HepG2 (cell line): ENCODE measurements around the gene G6PC3. TPM values are rescaled to one million over a fixed set of nuclear protein-coding genes. Genes with fewer than 3 reads are reported as not detected.

Experiments used
- ATAC-seq: fragments of 200-7000 bp; cut with Tn5 transposase; 3 replicates; pipeline ENCODE4 v1.9.1; 2020; ENCODE audit warnings: mild to moderate bottlenecking, moderate library complexity
- BruUV-seq: library from RNA; stranded (reverse); fragments of 400-500 nt; replicated peaks from 2 replicates; lab custom pipeline; 2021; lab: Mats Ljungman, UMichigan
- CTCF ChIA-PET: fragments of 300-600 bp; formaldehyde crosslinking; extraction: SDS; loops from one replicate; lab custom pipeline; 2021; ENCODE audit warnings: low total read pairs, inconsistent platforms, low intra/inter-chr PET ratio; lab: Yijun Ruan, JAX
- POLR2A ChIA-PET: fragments of 350-600 bp; sonication (Branson Sonifier 250); formaldehyde crosslinking; loops from one replicate; lab custom pipeline; 2020; ENCODE audit warnings: antibody characterized with exemption, inconsistent platforms; lab: Yijun Ruan, JAX
- DNase-seq: peaks from one replicate; pipeline ENCODE4 v3.0.0-alpha.2; 2015; ENCODE audit warnings: low spot score
- FAIRE-seq: peaks from 3 replicates; lab custom pipeline; 2011; peaks lifted over from hg19 to GRCh38; lab: Jason Lieb, UNC
- H2AFZ ChIP-seq: one replicate; pipeline ENCODE4 v1.6.1; 2011; ENCODE audit warnings: low read length, inconsistent platforms
- H3K27ac ChIP-seq: fragments of 300-600 bp; 3 replicates; pipeline ENCODE4 v1.8.0; 2011; ENCODE audit warnings: mixed run types, mild to moderate bottlenecking, mixed read lengths, low read length, inconsistent platforms; ENCODE audit not compliant: insufficient read depth; ENCODE audit errors: extremely low read length
- H3K27me3 ChIP-seq, 2 experiments: fragments of 200-600 bp in 1 of 2; 2 replicates in 1 of 2; 3 replicates in 1 of 2; pipeline versions ENCODE4 v1.6.0 to v1.8.0; 2011; ENCODE audit warnings: low read length in 2 of 2, mild to moderate bottlenecking in 2 of 2, moderate library complexity in 2 of 2, inconsistent platforms in 1 of 2; ENCODE audit not compliant: insufficient read depth in 2 of 2, control insufficient read depth in 1 of 2
- H3K36me3 ChIP-seq, 2 experiments: fragments of 200-600 bp in 1 of 2; replicated peaks in 1 of 2; 2 replicates in 1 of 2; 3 replicates in 1 of 2; pipeline versions ENCODE4 v1.5.1 to v1.8.0; 2011; ENCODE audit warnings: low read length in 2 of 2, inconsistent platforms in 1 of 2; ENCODE audit not compliant: insufficient read depth in 2 of 2, control insufficient read depth in 1 of 2
- H3K4me1 ChIP-seq: 2 replicates; pipeline ENCODE4 v1.5.1; 2012; ENCODE audit warnings: low read length, inconsistent platforms; ENCODE audit not compliant: insufficient read depth
- H3K4me2 ChIP-seq: 2 replicates; pipeline ENCODE4 v1.6.0; 2011; ENCODE audit warnings: low read depth, low read length, inconsistent platforms
- H3K4me3 ChIP-seq, 3 experiments: fragments of 200-600 bp in 1 of 3; sonication (generic), shearing (Covaris generic) in 1 of 3; replicated peaks in 1 of 3; 2 replicates each; pipeline ENCODE4 v1.5.1; 2011 to 2016; ENCODE audit warnings: low read length in 3 of 3, inconsistent platforms in 2 of 3, low read depth in 2 of 3, mild to moderate bottlenecking in 2 of 3, control low read depth in 1 of 3, mixed read lengths in 1 of 3; ENCODE audit not compliant: insufficient read depth in 1 of 3
- H3K79me2 ChIP-seq: one replicate; pipeline ENCODE4 v1.6.1; 2011; ENCODE audit warnings: low read length, inconsistent platforms; ENCODE audit not compliant: insufficient read depth
- H3K9ac ChIP-seq: 2 replicates; pipeline ENCODE4 v1.6.0; 2011; ENCODE audit warnings: mild to moderate bottlenecking, low read depth, low read length, inconsistent platforms; ENCODE audit not compliant: insufficient read depth
- H3K9me3 ChIP-seq: 2 replicates; pipeline ENCODE4 v1.5.1; 2012; ENCODE audit warnings: mild to moderate bottlenecking, low read length
- H4K20me1 ChIP-seq: 2 replicates; pipeline ENCODE4 v1.6.0; 2011; ENCODE audit warnings: inconsistent platforms, mild to moderate bottlenecking, low read length, moderate library complexity; ENCODE audit not compliant: insufficient read depth
- ATF1 ChIP-seq: IDR thresholded peaks from 2 replicates; pipeline ENCODE4 v1.6.1; 2016; ENCODE audit warnings: mild to moderate bottlenecking, control low read depth
- CC2D1A ChIP-seq: sonication (generic); formaldehyde crosslinking; IDR thresholded peaks from 2 replicates; pipeline ENCODE4 v1.8.1; 2023; ENCODE audit warnings: mild to moderate bottlenecking, missing genetic modification reagents
- EEA1 ChIP-seq: sonication (generic); formaldehyde crosslinking; IDR thresholded peaks from 2 replicates; pipeline ENCODE4 v1.5.1; 2020; ENCODE audit warnings: mild to moderate bottlenecking, missing genetic modification reagents, borderline replicate concordance
- LCORL ChIP-seq, 2 experiments: fragments of 450-650 bp in 1 of 2; sonication (generic) in 1 of 2; formaldehyde crosslinking in 1 of 2; IDR thresholded peaks; 2 replicates each; pipeline versions ENCODE4 v1.5.0 to v1.6.1; 2017 to 2020; ENCODE audit warnings: antibody characterized with exemption in 1 of 2, missing genetic modification reagents in 1 of 2
- MATR3 ChIP-seq: sonication (generic); formaldehyde crosslinking; IDR thresholded peaks from 2 replicates; pipeline ENCODE4 v1.4.0; 2020; ENCODE audit warnings: missing genetic modification reagents
- NFATC3 ChIP-seq: sonication (generic); formaldehyde crosslinking; IDR thresholded peaks from 2 replicates; pipeline ENCODE4 v1.5.1; 2020; ENCODE audit warnings: mild to moderate bottlenecking, missing genetic modification reagents
- NFIC ChIP-seq: IDR thresholded peaks from 2 replicates; pipeline ENCODE4 v1.6.1; 2012; ENCODE audit warnings: mild to moderate bottlenecking, low read length, inconsistent platforms
- PCBP2 ChIP-seq: fragments of 200-400 bp; formaldehyde crosslinking; optimal IDR thresholded peaks from 2 replicates; pipeline ENCODE3; 2018; ENCODE audit warnings: low read length, low read depth; ENCODE audit not compliant: poor library complexity, severe bottlenecking
- SNAPC2 ChIP-seq: sonication (generic); formaldehyde crosslinking; IDR thresholded peaks from 2 replicates; pipeline ENCODE4 v1.8.1; 2022; ENCODE audit warnings: mild to moderate bottlenecking, missing genetic modification reagents
- ZBTB33 ChIP-seq: sonication (generic); formaldehyde crosslinking; IDR thresholded peaks from 2 replicates; pipeline ENCODE4 v1.4.0; 2020; ENCODE audit warnings: missing genetic modification reagents
- ZC3H4 ChIP-seq: sonication (generic); formaldehyde crosslinking; IDR thresholded peaks from 2 replicates; pipeline ENCODE4 v1.4.0; 2020; ENCODE audit warnings: missing genetic modification reagents, borderline replicate concordance
- ZMYM2 ChIP-seq: sonication (generic); formaldehyde crosslinking; IDR thresholded peaks from 2 replicates; pipeline ENCODE4 v1.8.0; 2022; ENCODE audit warnings: mild to moderate bottlenecking, missing genetic modification reagents
- ZNF18 ChIP-seq: sonication (generic); formaldehyde crosslinking; IDR thresholded peaks from 2 replicates; pipeline ENCODE4 v1.8.0; 2022; ENCODE audit warnings: mild to moderate bottlenecking, missing genetic modification reagents; ENCODE audit not compliant: insufficient replicate concordance
- ZNF383 ChIP-seq: sonication (generic); formaldehyde crosslinking; IDR thresholded peaks from 2 replicates; pipeline ENCODE4 v1.4.0; 2020; ENCODE audit warnings: missing genetic modification reagents, mild to moderate bottlenecking, borderline replicate concordance
- ZNF549 ChIP-seq: sonication (generic); formaldehyde crosslinking; IDR thresholded peaks from 2 replicates; pipeline ENCODE4 v1.5.0; 2020; ENCODE audit warnings: missing genetic modification reagents
- ZNF550 ChIP-seq: sonication (generic); formaldehyde crosslinking; IDR thresholded peaks from 2 replicates; pipeline ENCODE4 v1.4.0; 2020; ENCODE audit warnings: mild to moderate bottlenecking, missing genetic modification reagents, borderline replicate concordance
- ZNF839 ChIP-seq: sonication (generic); formaldehyde crosslinking; IDR thresholded peaks from 2 replicates; pipeline ENCODE4 v1.4.0; 2020; ENCODE audit warnings: missing genetic modification reagents, mild to moderate bottlenecking, borderline replicate concordance
- ZNF878 ChIP-seq: sonication (generic); formaldehyde crosslinking; IDR thresholded peaks from 2 replicates; pipeline ENCODE4 v1.8.1; 2023; ENCODE audit warnings: mild to moderate bottlenecking, missing genetic modification reagents, moderate library complexity
- ZSCAN30 ChIP-seq: sonication (generic); formaldehyde crosslinking; IDR thresholded peaks from 2 replicates; pipeline ENCODE4 v1.5.0; 2020; ENCODE audit warnings: mild to moderate bottlenecking, missing genetic modification reagents
- WGBS: methylation state at CpG from one replicate; pipeline ENCODE4 v1.1.6; 2017; ENCODE audit warnings: low lambda C conversion rate; 5-methylcytosine and 5-hydroxymethylcytosine counted together
- in situ Hi-C: cut with HindIII; loops from 2 replicates; pipeline ENCODE4 v1.10.0; 2017; ENCODE audit warnings: low pct_unique_long_range_greater_than_20kb; ENCODE audit not compliant: extremely low pct_ligation_motif_present
- intact Hi-C: fragments of 100-400 bp; cut with micrococcal nuclease; formaldehyde crosslinking; loops from one replicate; pipeline ENCODE4 v1.10.0; 2022; ENCODE audit not compliant: unreplicated experiment
- polyA plus RNA-seq, 8 experiments: library from polyadenylated mRNA; depleted of rRNA in 3 of 8; stranded (reverse) in 7 of 8; unstranded in 1 of 8; fragments of >200 nt; fragmentation: Illumina TruSeq in 4 of 8; extraction: Trizol in 4 of 8; gene quantifications; 2 replicates each; pipeline versions ENCODE4 v1.2.1 to v1.2.3, GENCODE V29; 2011 to 2016; ENCODE audit warnings: low read depth in 4 of 8, missing spikeins in 1 of 8, mixed read lengths in 1 of 8; ENCODE audit not compliant: insufficient read depth in 1 of 8
- total RNA-seq, 5 experiments: library from RNA; depleted of rRNA; stranded (reverse); fragments of >200 nt; fragmentation: Illumina TruSeq; extraction: Trizol; gene quantifications; 2 replicates each; pipeline ENCODE4 v1.2.3, GENCODE V29; 2016; ENCODE audit warnings: low read depth in 1 of 5
- TF ChIP-seq, protein P1 (sequence below): sonication (generic); formaldehyde crosslinking; IDR thresholded peaks from 2 replicates; pipeline ENCODE4 v1.8.1; 2023; ENCODE audit warnings: mild to moderate bottlenecking, inconsistent platforms, moderate library complexity, missing genetic modification reagents, borderline replicate concordance

The G6PC3 gene
- total and polyA plus RNA-seq, 2 of the 13 experiments (the other 11 are each of a cell fraction or from before 2014, with no cell fraction given), result 38.5 to 75.8 TPM

GRCh38 chr17:44069974-44070454, 521 bp upstream of the G6PC3 start:
- CTCF ChIA-PET, result no interaction called here
- POLR2A ChIA-PET, result interaction anchor here (0.6 to 4.6 kb wide), 15 partner anchors 14 to 1244 kb away, joined by 3 to 16 read pairs (median 6); partner anchors contain the start of genes HDAC5, TMEM101, TMUB2 and UBTF
- Histone ChIP-seq H3K27ac (peak overlapping the region; percentile 88), H2AFZ (no peak overlapping the region), H3K4me3 (peak overlapping the region; percentile 40 to 96 (median 77); a peak in 5 of 6 replicates), H3K9ac (peak overlapping the region; percentile 72), H3K4me2 (peak overlapping the region; percentile 81), H4K20me1 (no peaks in the 10 kb centered on the region; the same call in 1 of the 2 replicates), H3K4me1 (peaks cover 40% of the 10 kb centered on the region), H3K79me2 (peaks cover 24% of the 10 kb centered on the region), H3K9me3 (no peaks in the 10 kb centered on the region), H3K27me3 (peaks cover 0 to 3% of the 10 kb centered on the region in 2 experiments; a peak in 1 of 5 replicates), H3K36me3 (peaks cover 1 to 10% of the 10 kb centered on the region in 2 experiments; a peak in 4 of 5 replicates)
- ATAC-seq, result no peak
- WGBS, result 74% methylated on average over 7 of the region's 7 CpGs
- intact Hi-C loops, result loop anchor here (1.0 to 2.0 kb wide), 2 partner anchors 21 to 41 kb away; no protein-coding TSS in a partner anchor
- FAIRE-seq, result no peak
- BruUV-seq, result TSS peak; percentile 38
- no peak for DNase-seq
- in situ Hi-C loops, result no loop called here
- TF ChIP-seq ZC3H4 (CRISPR knock-in tag) (peak; percentile 60), EEA1 (CRISPR knock-in tag) (peak; percentile 21; the same call in 1 of the 2 replicates), CC2D1A (no peak), ZBTB33 (0 out of 2 replicates have a peak, but pooled peaks have one; percentile 28), ATF1 (CRISPR knock-in tag) (no peak), ZNF839 (no peak), ZNF383 (CRISPR knock-in tag) (no peak), ZNF550 (CRISPR knock-in tag) (no peak), ZNF549 (CRISPR knock-in tag) (no peak), ZSCAN30 (CRISPR knock-in tag) (0 out of 2 replicates have a peak, but pooled peaks have one; percentile 43), ZNF18 (CRISPR knock-in tag) (peak; percentile 19), ZNF878 (no peak), MATR3 (CRISPR knock-in tag) (no peak), NFATC3 (0 out of 2 replicates have a peak, but pooled peaks have one; percentile 2), NFIC (peak; percentile 28), LCORL (IDR thresholded peaks at IDR 0.05) (0 out of 2 replicates have a peak, but pooled peaks have one; percentile 9), LCORL (CRISPR knock-in tag; IDR thresholded peaks at IDR 0.05) (no peak), ZMYM2 (0 out of 2 replicates have a peak, but pooled peaks have one; percentile 8), PCBP2 (peak; percentile 85), SNAPC2 (CRISPR knock-in tag) (peak; percentile 13; the same call in 1 of the 2 replicates)
- TF ChIP-seq, protein P1, sequence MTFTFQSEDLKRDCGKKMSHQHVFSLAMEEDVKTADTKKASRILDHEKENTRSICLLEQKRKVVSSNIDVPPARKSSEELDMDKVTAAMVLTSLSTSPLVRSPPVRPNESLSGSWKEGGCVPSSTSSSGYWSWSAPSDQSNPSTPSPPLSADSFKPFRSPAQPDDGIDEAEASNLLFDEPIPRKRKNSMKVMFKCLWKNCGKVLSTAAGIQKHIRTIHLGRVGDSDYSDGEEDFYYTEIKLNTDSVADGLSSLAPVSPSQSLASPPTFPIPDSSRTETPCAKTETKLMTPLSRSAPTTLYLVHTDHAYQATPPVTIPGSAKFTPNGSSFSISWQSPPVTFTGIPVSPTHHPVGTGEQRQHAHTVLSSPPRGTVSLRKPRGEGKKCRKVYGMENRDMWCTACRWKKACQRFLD (CRISPR knock-in tag), result 0 out of 2 replicates have a peak, but pooled peaks have one; percentile 7
